Measurements from ENCODE around the gene SEC16A. TPM values are rescaled to one million over a fixed set of nuclear protein-coding genes. Genes with fewer than 3 reads are reported as not detected.

Gene SEC16A
- total RNA-seq, 1 donor from 2014 or later, result 85.0 TPM

- Mint-ChIP-seq H3K4me3 (ENCODE audit: unreplicated experiment) (no peak overlapping the region), H3K27me3 (ENCODE audit: unreplicated experiment) (no peaks in the 10 kb centered on the region), H3K9me3 (ENCODE audit: unreplicated experiment) (no peaks in the 10 kb centered on the region), H3K36me3 (ENCODE audit: unreplicated experiment) (peaks cover 4% of the 10 kb centered on the region), H3K4me1 (ENCODE audit: unreplicated experiment) (peaks cover 5% of the 10 kb centered on the region), H3K27ac (ENCODE audit: unreplicated experiment) (no peak overlapping the region)
- no peak for DNase-seq (ENCODE audit: extremely low spot score, unreplicated experiment)
- TF ChIP-seq CTCF (IDR thresholded peaks at IDR 0.05), result no peak
These were observed 26.1 kb upstream of the SEC16A start for GRCh38 chr9:136508729-136509500.

GRCh38 chr9:136507992-136508375 is 25.1 kb upstream of the SEC16A start:
- peaks cover 7% of the 10 kb centered on the region for H3K36me3 Mint-ChIP-seq (ENCODE audit: unreplicated experiment)
- H3K4me1 Mint-ChIP-seq (ENCODE audit: unreplicated experiment), result peaks cover 8% of the 10 kb centered on the region
- H3K27ac Mint-ChIP-seq (ENCODE audit: unreplicated experiment), result no peak overlapping the region
- H3K27me3 Mint-ChIP-seq (ENCODE audit: unreplicated experiment), result no peaks in the 10 kb centered on the region
- no peaks in the 10 kb centered on the region for H3K9me3 Mint-ChIP-seq (ENCODE audit: unreplicated experiment)
- no peak for DNase-seq (ENCODE audit: extremely low spot score, unreplicated experiment)
- no peak overlapping the region for H3K4me3 Mint-ChIP-seq (ENCODE audit: unreplicated experiment)
- no peak for TF ChIP-seq CTCF (IDR thresholded peaks at IDR 0.05)

- Mint-ChIP-seq H3K4me3 (ENCODE audit: unreplicated experiment) (no peak overlapping the region), H3K4me1 (ENCODE audit: unreplicated experiment) (peaks cover 8% of the 10 kb centered on the region), H3K36me3 (ENCODE audit: unreplicated experiment) (peaks cover 11% of the 10 kb centered on the region), H3K27me3 (ENCODE audit: unreplicated experiment) (no peaks in the 10 kb centered on the region), H3K9me3 (ENCODE audit: unreplicated experiment) (no peaks in the 10 kb centered on the region), H3K27ac (ENCODE audit: unreplicated experiment) (no peak overlapping the region)
- no peak for TF ChIP-seq CTCF (IDR thresholded peaks at IDR 0.05)
- DNase-seq (ENCODE audit: extremely low spot score, unreplicated experiment), result no peak
These were observed 24.6 kb upstream of the SEC16A start for GRCh38 chr9:136507221-136507991.

- TF ChIP-seq CTCF (IDR thresholded peaks at IDR 0.05), result no peak
These were observed 23.6 kb upstream of the SEC16A start for GRCh38 chr9:136506425-136506824.

More at GRCh38 chr9:136506425-136506824, 23.6 kb upstream of the SEC16A start:
- H3K9me3 Mint-ChIP-seq (ENCODE audit: unreplicated experiment), result no peaks in the 10 kb centered on the region
- H3K4me3 Mint-ChIP-seq (ENCODE audit: unreplicated experiment), result no peak overlapping the region
- H3K4me1 Mint-ChIP-seq (ENCODE audit: unreplicated experiment), result peaks cover 8% of the 10 kb centered on the region
- no peak for DNase-seq (ENCODE audit: extremely low spot score, unreplicated experiment)
- H3K27ac Mint-ChIP-seq (ENCODE audit: unreplicated experiment), result no peak overlapping the region
- H3K27me3 Mint-ChIP-seq (ENCODE audit: unreplicated experiment), result no peaks in the 10 kb centered on the region
- H3K36me3 Mint-ChIP-seq (ENCODE audit: unreplicated experiment), result peaks cover 14% of the 10 kb centered on the region
